Endodermal cell (in vitro differentiated cells): Measurements from ENCODE around the gene ANKRD10. TPM values are rescaled to one million over a fixed set of nuclear protein-coding genes. Genes with fewer than 3 reads are reported as not detected.
"Not testable (repeated sequence)": the region's sequence is repeated elsewhere in the genome, so short reads cannot be mapped to it uniquely, and the experiment has no call there.

Experiments used
- DNase-seq: peaks from one replicate; pipeline ENCODE4 v3.0.0-alpha.2; 2017
- H3K27ac ChIP-seq: 2 replicates; pipeline ENCODE4 v1.5.1; 2013; ENCODE audit warnings: mild to moderate bottlenecking, low read depth, low read length, moderate library complexity
- H3K27me3 ChIP-seq: 2 replicates; pipeline ENCODE4 v1.6.1; 2013; ENCODE audit warnings: mild to moderate bottlenecking, low read length, moderate library complexity; ENCODE audit not compliant: insufficient read depth, control insufficient read depth, poor library complexity, severe bottlenecking
- H3K36me3 ChIP-seq: 2 replicates; pipeline ENCODE4 v1.7.0; 2013; ENCODE audit warnings: mild to moderate bottlenecking, low read length, moderate library complexity; ENCODE audit not compliant: control insufficient read depth, insufficient read depth
- H3K4me1 ChIP-seq: one replicate; pipeline ENCODE4 v1.7.0; 2013; ENCODE audit warnings: low read length; ENCODE audit not compliant: control insufficient read depth, insufficient read depth
- H3K4me3 ChIP-seq: 2 replicates; pipeline ENCODE4 v1.5.1; 2013; ENCODE audit warnings: mild to moderate bottlenecking, low read length, moderate library complexity
- H3K9ac ChIP-seq: 2 replicates; pipeline ENCODE4 v1.6.1; 2013; ENCODE audit warnings: mild to moderate bottlenecking, low read length, moderate library complexity; ENCODE audit not compliant: poor library complexity, severe bottlenecking; ENCODE audit errors: extremely low read depth
- H3K9me3 ChIP-seq: 2 replicates; pipeline ENCODE4 v1.6.1; 2013; ENCODE audit warnings: mild to moderate bottlenecking, low read length, moderate library complexity; ENCODE audit not compliant: control insufficient read depth
- H3K27ac Mint-ChIP-seq: 2 replicates; pipeline ENCODE4 v1.8.0; 2020; ENCODE audit warnings: mixed read lengths
- H3K27me3 Mint-ChIP-seq: 2 replicates; pipeline ENCODE4 v1.8.0; 2021; ENCODE audit warnings: mild to moderate bottlenecking, mixed read lengths; ENCODE audit not compliant: insufficient read depth
- H3K36me3 Mint-ChIP-seq: 2 replicates; pipeline ENCODE4 v1.8.0; 2020; ENCODE audit warnings: low read depth, mixed read lengths
- H3K4me1 Mint-ChIP-seq: 2 replicates; pipeline ENCODE4 v1.8.0; 2020; ENCODE audit warnings: mixed read lengths
- H3K4me3 Mint-ChIP-seq: 2 replicates; pipeline ENCODE4 v1.8.0; 2020; ENCODE audit warnings: mild to moderate bottlenecking, moderate library complexity, mixed read lengths
- H3K9me3 Mint-ChIP-seq: 2 replicates; pipeline ENCODE4 v1.8.0; 2020; ENCODE audit warnings: mild to moderate bottlenecking, mixed read lengths
- WGBS, 2 experiments: methylation state at CpG; one replicate each; pipeline versions ENCODE4 v1.1.5 to v1.1.7; 2013; ENCODE audit warnings: missing lambda C conversion rate in 2 of 2, mixed read lengths in 1 of 2; ENCODE audit not compliant: insufficient coverage in 1 of 2, insufficient read length in 1 of 2; 5-methylcytosine and 5-hydroxymethylcytosine counted together
- total RNA-seq, 2 donors: library from RNA; stranded (reverse); fragmentation: NEBNext Ultra II Directional in 1 of 2; extraction: Animal tissue kit (Norgen Biotek cat#: 25700) in 1 of 2; gene quantifications; 2 replicates in 1 of 2; 3 replicates in 1 of 2; pipeline ENCODE4 v1.2.1, GENCODE V29; 2021
- TF ChIP-seq, protein P1 (sequence below): fragments of 200-600 bp; sonication (generic); conservative IDR thresholded peaks from 2 replicates; pipeline ENCODE4 v1.5.0; 2021; ENCODE audit warnings: antibody characterized with exemption, mild to moderate bottlenecking

The ANKRD10 gene
- total RNA-seq, 2 donors from 2014 or later, result 148 to 182 TPM

DNA sequence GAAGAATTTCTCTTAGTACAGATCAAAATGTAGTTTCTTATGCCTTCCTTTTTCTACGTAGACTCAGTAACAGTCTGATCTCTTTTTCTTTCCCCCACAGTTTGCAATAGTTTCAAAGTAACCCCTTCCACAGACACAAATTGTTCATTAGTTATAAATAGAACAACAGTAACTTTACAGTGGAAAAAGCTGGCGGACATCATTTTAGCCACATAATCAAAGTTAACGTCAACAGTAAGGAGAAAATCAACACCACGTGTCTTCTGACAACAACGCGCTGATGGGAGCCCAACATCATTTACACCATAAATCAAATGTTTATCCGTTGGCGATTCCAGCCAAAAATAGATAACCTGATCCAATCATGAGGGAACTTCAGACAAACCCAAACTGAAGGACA lies 76.8 kb downstream of the ANKRD10 start:
- Histone ChIP-seq H3K4me3 (no peak overlapping the region), H3K9me3 (peaks cover 15% of the 10 kb centered on the region), H3K36me3 (no peaks in the 10 kb centered on the region), H3K4me1 (peaks cover 15% of the 10 kb centered on the region), H3K27me3 (no peaks in the 10 kb centered on the region), H3K9ac (no peak overlapping the region), H3K27ac (no peak overlapping the region)
- TF ChIP-seq, protein P1, sequence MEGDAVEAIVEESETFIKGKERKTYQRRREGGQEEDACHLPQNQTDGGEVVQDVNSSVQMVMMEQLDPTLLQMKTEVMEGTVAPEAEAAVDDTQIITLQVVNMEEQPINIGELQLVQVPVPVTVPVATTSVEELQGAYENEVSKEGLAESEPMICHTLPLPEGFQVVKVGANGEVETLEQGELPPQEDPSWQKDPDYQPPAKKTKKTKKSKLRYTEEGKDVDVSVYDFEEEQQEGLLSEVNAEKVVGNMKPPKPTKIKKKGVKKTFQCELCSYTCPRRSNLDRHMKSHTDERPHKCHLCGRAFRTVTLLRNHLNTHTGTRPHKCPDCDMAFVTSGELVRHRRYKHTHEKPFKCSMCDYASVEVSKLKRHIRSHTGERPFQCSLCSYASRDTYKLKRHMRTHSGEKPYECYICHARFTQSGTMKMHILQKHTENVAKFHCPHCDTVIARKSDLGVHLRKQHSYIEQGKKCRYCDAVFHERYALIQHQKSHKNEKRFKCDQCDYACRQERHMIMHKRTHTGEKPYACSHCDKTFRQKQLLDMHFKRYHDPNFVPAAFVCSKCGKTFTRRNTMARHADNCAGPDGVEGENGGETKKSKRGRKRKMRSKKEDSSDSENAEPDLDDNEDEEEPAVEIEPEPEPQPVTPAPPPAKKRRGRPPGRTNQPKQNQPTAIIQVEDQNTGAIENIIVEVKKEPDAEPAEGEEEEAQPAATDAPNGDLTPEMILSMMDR, result no peak
- H3K27ac Mint-ChIP-seq, result no peak overlapping the region
- H3K9me3 Mint-ChIP-seq, result peaks cover 11% of the 10 kb centered on the region
- no peaks in the 10 kb centered on the region for H3K36me3 Mint-ChIP-seq
- peaks cover 7% of the 10 kb centered on the region for H3K27me3 Mint-ChIP-seq
- H3K4me1 Mint-ChIP-seq, result peaks cover 19% of the 10 kb centered on the region
- DNase-seq, result no peak
- no peak overlapping the region for H3K4me3 Mint-ChIP-seq
- 92 to 94% methylated on average over 8 of the region's 8 CpGs for WGBS, 2 experiments

DNA sequence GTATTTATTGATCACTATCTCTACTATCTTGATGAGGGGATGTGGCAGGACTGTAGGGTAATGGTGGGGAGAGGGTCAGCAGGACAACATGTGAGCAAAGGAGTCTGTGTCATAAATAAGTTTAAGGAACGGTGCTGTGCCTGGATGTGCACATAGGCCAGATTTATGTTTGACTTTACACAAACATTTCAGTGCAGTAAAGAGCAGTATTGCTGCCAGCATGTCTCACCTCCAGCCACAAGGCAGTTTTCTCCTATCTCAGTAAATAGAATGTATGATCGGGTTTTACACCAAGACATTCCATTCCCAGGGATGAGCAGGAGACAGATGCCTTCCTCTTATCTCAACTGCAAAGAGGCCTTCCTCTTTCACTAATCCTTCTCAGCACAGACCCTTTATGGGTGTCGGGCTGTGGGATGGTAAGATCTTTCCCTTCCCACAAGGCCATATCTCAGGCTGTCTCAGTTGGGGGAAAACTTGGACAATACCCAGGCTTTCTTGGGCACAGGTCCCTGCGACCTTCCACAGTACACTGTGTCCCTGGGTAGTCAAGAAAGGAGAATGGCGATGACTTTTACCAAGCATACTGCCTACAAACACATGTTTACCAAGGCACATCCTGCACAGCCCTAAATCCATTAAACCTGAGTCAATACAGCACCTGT lies 77.3 kb downstream of the ANKRD10 start:
- H3K36me3 ChIP-seq, H3K4me3 ChIP-seq, H3K4me3 Mint-ChIP-seq, H3K27me3 ChIP-seq, H3K36me3 Mint-ChIP-seq, H3K27me3 Mint-ChIP-seq, H3K27ac ChIP-seq, H3K9ac ChIP-seq: not testable (repeated sequence)
- H3K27ac Mint-ChIP-seq, result peak overlapping the region; percentile 52
- peaks cover 15% of the 10 kb centered on the region for H3K4me1 ChIP-seq
- 91 to 100% methylated on average over 3 to 4 of the region's 5 CpGs for WGBS, 2 experiments
- peaks cover 19% of the 10 kb centered on the region for H3K4me1 Mint-ChIP-seq
- DNase-seq, result peak; percentile 51
- H3K9me3 ChIP-seq, result peaks cover 15% of the 10 kb centered on the region
- H3K9me3 Mint-ChIP-seq, result peaks cover 11% of the 10 kb centered on the region

DNA sequence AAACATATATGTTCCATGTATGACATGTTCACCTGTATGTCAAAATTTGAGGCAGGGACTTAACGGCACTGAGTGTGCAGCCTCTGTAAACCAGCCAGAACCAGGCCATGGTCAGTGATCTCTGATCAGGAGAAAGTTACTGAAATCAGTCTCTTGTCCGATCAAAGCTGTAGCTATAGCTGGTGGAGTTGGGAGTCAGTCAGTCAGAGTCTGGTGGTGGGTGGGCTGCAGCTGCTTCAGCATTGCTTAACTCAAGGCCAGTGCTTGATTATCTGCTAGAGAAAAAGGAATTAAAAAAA lies 78.3 kb downstream of the ANKRD10 start:
- Mint-ChIP-seq H3K27ac (no peak overlapping the region), H3K27me3 (peaks cover 5% of the 10 kb centered on the region), H3K4me1 (peaks cover 19% of the 10 kb centered on the region), H3K36me3 (no peaks in the 10 kb centered on the region), H3K4me3 (no peak overlapping the region), H3K9me3 (peaks cover 3% of the 10 kb centered on the region)
- Histone ChIP-seq H3K36me3 (no peaks in the 10 kb centered on the region), H3K9ac (no peak overlapping the region), H3K27me3 (no peaks in the 10 kb centered on the region), H3K4me3 (no peak overlapping the region), H3K27ac (no peak overlapping the region), H3K4me1 (peaks cover 15% of the 10 kb centered on the region), H3K9me3 (peaks cover 13% of the 10 kb centered on the region)
- peak; percentile 41 for DNase-seq
- WGBS, 2 experiments, result 89 to 100% methylated on average over 2 of the region's 2 CpGs
- TF ChIP-seq, protein P1, result no peak
